Astrocyte of the cerebellum (primary cell): ENCODE results near the gene TOP3A.

Experiments
- DNase-seq: peaks from one replicate; pipeline ENCODE4 v3.0.0-alpha.2; 2011; ENCODE audit warnings: low read depth
- H3K4me3 ChIP-seq: 2 replicates; pipeline ENCODE4 v1.5.1; 2011; ENCODE audit warnings: mild to moderate bottlenecking, low read depth, low read length, moderate library complexity
- CTCF ChIP-seq: IDR thresholded peaks from 2 replicates; pipeline ENCODE4 v1.5.1; 2012; ENCODE audit warnings: low read length, low read depth, moderate library complexity, mild to moderate bottlenecking; ENCODE audit errors: missing control alignments
- in situ Hi-C: cut with HindIII; loops from 2 replicates; pipeline ENCODE4 v1.10.0; 2017; ENCODE audit warnings: low sequenced_read_pairs

The TOP3A gene

GRCh38 chr17:18280766-18281371 is 33.9 kb downstream of the TOP3A start:
- no peak for TF ChIP-seq CTCF
- DNase-seq: no peak
- in situ Hi-C loops: no loop called here
- no peak overlapping the region for H3K4me3 ChIP-seq

- H3K4me3 ChIP-seq: no peak overlapping the region
- no peak for DNase-seq
- in situ Hi-C loops: no loop called here
- TF ChIP-seq CTCF: no peak
Measured at GRCh38 chr17:18280249-18280648, 34.5 kb downstream of the TOP3A start.

- no peak for TF ChIP-seq CTCF
- no peak overlapping the region for H3K4me3 ChIP-seq
- DNase-seq: no peak
- in situ Hi-C loops: no loop called here
Measured at GRCh38 chr17:18278867-18279266, 35.9 kb downstream of the TOP3A start.

GRCh38 chr17:18277076-18277475 is 37.7 kb downstream of the TOP3A start:
- no peak for TF ChIP-seq CTCF
- no peak for DNase-seq
- no peak overlapping the region for H3K4me3 ChIP-seq
- in situ Hi-C loops: no loop called here

- DNase-seq: no peak
- no peak overlapping the region for H3K4me3 ChIP-seq
- no peak for TF ChIP-seq CTCF
- in situ Hi-C loops: no loop called here
Measured at GRCh38 chr17:18270046-18270931, 44.5 kb downstream of the TOP3A start.

- in situ Hi-C loops: no loop called here
- no peak for DNase-seq
- no peak for TF ChIP-seq CTCF
- H3K4me3 ChIP-seq: no peak overlapping the region
Measured at GRCh38 chr17:18267927-18268711, 46.7 kb downstream of the TOP3A start.
